ENCODE measurements around the gene CREB5. TPM values are rescaled to one million over a fixed set of nuclear protein-coding genes. Genes with fewer than 3 reads are reported as not detected.

The CREB5 gene
- total RNA-seq = 10 to 100 TPM in 4 of 8 experiments, 1 to 10 TPM in 4; 3.9 to 36.6 (median 12.8) TPM

GRCh38 chr7:28411876-28412662 lies at the start of gene CREB5:
Gene CREB5 (plus strand): TSS chr7:28412518. CDS start chr7:28412915, 397 bp downstream.
- H3K4me3 ChIP-seq = peak within 1 kb of the TSS in 4 of 5 donors; percentile 48 to 87 (median 61)
- WGBS, 10 experiments = 10 to 94% (median 38%) methylated on average over 3 to 8 of the region's 8 CpGs
- in situ Hi-C loops (cut with MboI; ENCODE audit: low pct_unique_long_range_greater_than_20kb in 2 of 9, low sequenced_read_pairs in 9 of 9, unreplicated experiment in 9 of 9) = no loop called here
- no peak for ATAC-seq (replicated peaks in 6 of 8)
- H3K4me1 ChIP-seq (replicated peaks in 1 of 2) = peaks cover 12 to 24% of the 10 kb centered on the region in 2 donors
- no peak within 1 kb of the TSS for H3K27ac ChIP-seq

GRCh38 chr7:28362812-28363211 lies 49.5 kb upstream of the CREB5 start:
- in situ Hi-C loops (cut with MboI; ENCODE audit: low pct_unique_long_range_greater_than_20kb in 2 of 9, low sequenced_read_pairs in 9 of 9, unreplicated experiment in 9 of 9) = no loop called here
- no peaks in the 10 kb centered on the region for H3K4me1 ChIP-seq (replicated peaks in 1 of 2)
- no peak for ATAC-seq (replicated peaks in 6 of 8)

GRCh38 chr7:28364082-28364481 lies 48.2 kb upstream of the CREB5 start:
- in situ Hi-C loops (cut with MboI; ENCODE audit: low pct_unique_long_range_greater_than_20kb in 2 of 9, low sequenced_read_pairs in 9 of 9, unreplicated experiment in 9 of 9) = no loop called here

More at GRCh38 chr7:28362812-28363211, 49.5 kb upstream of the CREB5 start:
- H3K27ac ChIP-seq = no peak overlapping the region
- no peak overlapping the region for H3K4me3 ChIP-seq

GRCh38 chr7:28369523-28369922 lies 42.8 kb upstream of the CREB5 start:
- in situ Hi-C loops (cut with MboI; ENCODE audit: low pct_unique_long_range_greater_than_20kb in 2 of 9, low sequenced_read_pairs in 9 of 9, unreplicated experiment in 9 of 9) = no loop called here
- ATAC-seq (replicated peaks in 6 of 8) = no peak
- WGBS, 10 experiments = 60 to 100% (median 69%) methylated on average over 1 to 4 of the region's 4 CpGs; no CpG with 5 or more reads in 2 of the 10 experiments

More at GRCh38 chr7:28364082-28364481, 48.2 kb upstream of the CREB5 start:
- Histone ChIP-seq H3K4me3 (no peak overlapping the region), H3K4me1 (replicated peaks in 1 of 2) (no peaks in the 10 kb centered on the region), H3K27ac (no peak overlapping the region)
- WGBS, 10 experiments = 50 to 94% (median 80%) methylated on average over 1 to 3 of the region's 3 CpGs; no CpG with 5 or more reads in 1 of the 10 experiments
- ATAC-seq (replicated peaks in 6 of 8) = no peak

GRCh38 chr7:28371846-28372245 lies 40.5 kb upstream of the CREB5 start:
- Histone ChIP-seq H3K27ac (no peak overlapping the region), H3K4me3 (no peak overlapping the region), H3K4me1 (replicated peaks in 1 of 2) (peaks cover 0 to 5% of the 10 kb centered on the region in 2 donors)
- no peak for ATAC-seq (replicated peaks in 6 of 8)
- in situ Hi-C loops (cut with MboI; ENCODE audit: low pct_unique_long_range_greater_than_20kb in 2 of 9, low sequenced_read_pairs in 9 of 9, unreplicated experiment in 9 of 9) = no loop called here
- WGBS, 10 experiments = 40 to 85% (median 58%) methylated on average over 3 to 6 of the region's 7 CpGs; no CpG with 5 or more reads in 3 of the 10 experiments

More at GRCh38 chr7:28369523-28369922, 42.8 kb upstream of the CREB5 start:
- Histone ChIP-seq H3K4me1 (replicated peaks in 1 of 2) (peaks cover 0 to 5% of the 10 kb centered on the region in 2 donors), H3K27ac (no peak overlapping the region), H3K4me3 (no peak overlapping the region)

- peak in 3 of 8 experiments; percentile 92 to 94 (median 93) for ATAC-seq (replicated peaks in 6 of 8)
- WGBS, 10 experiments = 0 to 90% (median 56%) methylated on average over 2 to 3 of the region's 3 CpGs; no CpG with 5 or more reads in 3 of the 10 experiments
These were observed 38.3 kb upstream of the CREB5 start for GRCh38 chr7:28373990-28374389.

GRCh38 chr7:28375729-28376128 lies 36.6 kb upstream of the CREB5 start:
- Histone ChIP-seq H3K27ac (no peak overlapping the region), H3K4me1 (replicated peaks in 1 of 2) (peaks cover 0 to 5% of the 10 kb centered on the region in 2 donors)
- in situ Hi-C loops (cut with MboI; ENCODE audit: low pct_unique_long_range_greater_than_20kb in 2 of 9, low sequenced_read_pairs in 9 of 9, unreplicated experiment in 9 of 9) = loop anchor here in 5 of 9 experiments (25.0 kb wide), 3 partner anchors 237 to 487 kb away; no protein-coding TSS in a partner anchor

More at GRCh38 chr7:28373990-28374389, 38.3 kb upstream of the CREB5 start:
- in situ Hi-C loops (cut with MboI; ENCODE audit: low pct_unique_long_range_greater_than_20kb in 2 of 9, low sequenced_read_pairs in 9 of 9, unreplicated experiment in 9 of 9) = no loop called here
- no peak overlapping the region for H3K4me3 ChIP-seq
- H3K4me1 ChIP-seq (replicated peaks in 1 of 2) = peaks cover 0 to 5% of the 10 kb centered on the region in 2 donors
- H3K27ac ChIP-seq = no peak overlapping the region

GRCh38 chr7:28376634-28377033 lies 35.7 kb upstream of the CREB5 start:
- whole genome bisulfite sequencing, 10 experiments = 17 to 100% (median 100%) methylated on average over 1 of the region's 2 CpGs; no CpG with 5 or more reads in 2 of the 10 experiments
- no peak overlapping the region for H3K27ac ChIP-seq
- in situ Hi-C loops (cut with MboI; ENCODE audit: low pct_unique_long_range_greater_than_20kb in 2 of 9, low sequenced_read_pairs in 9 of 9, unreplicated experiment in 9 of 9) = loop anchor here in 5 of 9 experiments (25.0 kb wide), 3 partner anchors 236 to 486 kb away; no protein-coding TSS in a partner anchor
- no peak overlapping the region for H3K4me3 ChIP-seq
- peaks cover 0 to 5% of the 10 kb centered on the region in 2 donors for H3K4me1 ChIP-seq (replicated peaks in 1 of 2)
- ATAC-seq (replicated peaks in 6 of 8) = no peak

More at GRCh38 chr7:28375729-28376128, 36.6 kb upstream of the CREB5 start:
- no peak for ATAC-seq (replicated peaks in 6 of 8)
- H3K4me3 ChIP-seq = no peak overlapping the region
- 67 to 100% (median 100%) methylated on average over 1 of the region's 1 CpG; no CpG with 5 or more reads in 5 of the 10 experiments for WGBS, 10 experiments

GRCh38 chr7:28378574-28379149 lies 33.7 kb upstream of the CREB5 start:
- Histone ChIP-seq H3K4me1 (replicated peaks in 1 of 2) (peaks cover 0 to 6% of the 10 kb centered on the region in 2 donors), H3K4me3 (no peak overlapping the region), H3K27ac (no peak overlapping the region)
- 82 to 100% (median 87%) methylated on average over 1 to 3 of the region's 3 CpGs; no CpG with 5 or more reads in 3 of the 10 experiments for WGBS, 10 experiments
- in situ Hi-C loops (cut with MboI; ENCODE audit: low pct_unique_long_range_greater_than_20kb in 2 of 9, low sequenced_read_pairs in 9 of 9, unreplicated experiment in 9 of 9) = loop anchor here in 5 of 9 experiments (25.0 kb wide), 3 partner anchors 234 to 484 kb away; no protein-coding TSS in a partner anchor
- ATAC-seq (replicated peaks in 6 of 8) = no peak

GRCh38 chr7:28381466-28381865 lies 30.9 kb upstream of the CREB5 start:
- no peak for ATAC-seq (replicated peaks in 6 of 8)
- in situ Hi-C loops (cut with MboI; ENCODE audit: low pct_unique_long_range_greater_than_20kb in 2 of 9, low sequenced_read_pairs in 9 of 9, unreplicated experiment in 9 of 9) = loop anchor here in 5 of 9 experiments (25.0 kb wide), 3 partner anchors 231 to 481 kb away; no protein-coding TSS in a partner anchor

GRCh38 chr7:28382144-28382543 lies 30.2 kb upstream of the CREB5 start:
- peaks cover 0 to 11% of the 10 kb centered on the region in 2 donors for H3K4me1 ChIP-seq (replicated peaks in 1 of 2)
- peak in 2 of 8 experiments; percentile 58 to 60 for ATAC-seq (replicated peaks in 6 of 8)
- in situ Hi-C loops (cut with MboI; ENCODE audit: low pct_unique_long_range_greater_than_20kb in 2 of 9, low sequenced_read_pairs in 9 of 9, unreplicated experiment in 9 of 9) = loop anchor here in 5 of 9 experiments (25.0 kb wide), 3 partner anchors 230 to 480 kb away; no protein-coding TSS in a partner anchor
- no peak overlapping the region for H3K4me3 ChIP-seq
- WGBS, 10 experiments = 50 to 95% (median 90%) methylated on average over 2 to 5 of the region's 5 CpGs; no CpG with 5 or more reads in 3 of the 10 experiments
- no peak overlapping the region for H3K27ac ChIP-seq

More at GRCh38 chr7:28381466-28381865, 30.9 kb upstream of the CREB5 start:
- WGBS, 10 experiments = 60 to 100% (median 92%) methylated on average over 1 to 3 of the region's 3 CpGs; no CpG with 5 or more reads in 1 of the 10 experiments
- no peak overlapping the region for H3K4me3 ChIP-seq
- H3K4me1 ChIP-seq (replicated peaks in 1 of 2) = peaks cover 0 to 11% of the 10 kb centered on the region in 2 donors
- H3K27ac ChIP-seq = no peak overlapping the region

- Histone ChIP-seq H3K4me1 (replicated peaks in 1 of 2) (peaks cover 0 to 16% of the 10 kb centered on the region in 2 donors), H3K27ac (no peak overlapping the region), H3K4me3 (no peak overlapping the region)
- in situ Hi-C loops (cut with MboI; ENCODE audit: low pct_unique_long_range_greater_than_20kb in 2 of 9, low sequenced_read_pairs in 9 of 9, unreplicated experiment in 9 of 9) = loop anchor here in 5 of 9 experiments (25.0 kb wide), 3 partner anchors 228 to 478 kb away; no protein-coding TSS in a partner anchor
- ATAC-seq (replicated peaks in 6 of 8) = peak in 5 of 8 experiments; percentile 91 to 99 (median 92)
- 40 to 83% (median 54%) methylated on average over 1 to 8 of the region's 8 CpGs; no CpG with 5 or more reads in 1 of the 10 experiments for WGBS, 10 experiments
These were observed 28.3 kb upstream of the CREB5 start for GRCh38 chr7:28383975-28384374.

Measured in motor neuron (in vitro differentiated cells).